ENCODE results near the gene PHYHIPL.
"Not testable (repeated sequence)": the region's sequence is repeated elsewhere in the genome, so short reads cannot be mapped to it uniquely, and the experiment has no call there.

PHYHIPL gene

DNA sequence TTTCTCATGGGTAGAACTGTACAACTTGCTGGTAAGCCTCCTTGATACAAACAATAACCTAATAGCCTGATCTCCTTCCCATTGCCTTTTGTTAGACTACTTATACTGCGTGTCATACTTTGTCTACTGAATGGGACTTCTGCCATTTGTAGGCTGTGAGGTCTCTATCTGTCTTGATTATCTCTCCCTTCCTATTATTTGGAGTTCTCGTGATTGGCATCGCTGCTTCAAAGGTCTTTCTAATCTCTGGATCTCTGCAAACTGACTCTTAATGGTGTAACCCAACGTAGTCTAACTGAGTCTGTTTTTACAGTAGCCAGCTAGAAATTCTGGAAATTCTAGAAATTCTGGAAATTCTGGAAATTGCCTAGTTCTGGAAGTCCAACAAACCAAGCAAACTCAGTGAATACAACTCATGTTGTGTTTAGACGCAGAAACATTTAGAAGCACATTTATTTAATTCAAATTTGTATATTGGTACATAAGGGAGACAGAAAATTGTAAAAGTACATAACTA lies 29.8 kb downstream of the PHYHIPL start:
- no peak for DNase-seq (ENCODE audit: low read depth)

DNA sequence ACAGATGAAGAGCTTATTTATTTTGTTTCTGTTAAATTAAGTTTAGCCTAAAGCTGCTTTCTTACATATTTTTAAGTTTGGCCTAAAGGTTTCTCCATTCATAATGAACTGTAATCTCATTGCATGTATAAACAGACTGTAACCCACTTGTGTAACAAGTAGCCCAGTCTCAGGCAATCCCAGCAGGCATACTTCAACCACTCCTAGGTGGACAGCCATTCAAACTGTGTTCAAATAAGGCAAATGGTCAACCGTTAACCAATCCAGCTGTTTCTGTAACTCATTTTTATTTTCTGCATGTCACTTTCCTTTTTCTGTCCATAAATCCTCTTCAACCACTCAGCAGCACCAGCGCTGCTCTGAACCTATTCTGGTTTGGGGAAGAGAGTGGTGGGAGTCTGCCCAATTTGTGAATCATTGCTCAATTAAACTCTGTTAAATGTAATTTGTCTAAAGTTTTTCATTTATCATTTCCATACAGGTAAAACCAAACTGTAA lies 35.9 kb downstream of the PHYHIPL start:
- no peak for DNase-seq (ENCODE audit: low read depth)

DNA sequence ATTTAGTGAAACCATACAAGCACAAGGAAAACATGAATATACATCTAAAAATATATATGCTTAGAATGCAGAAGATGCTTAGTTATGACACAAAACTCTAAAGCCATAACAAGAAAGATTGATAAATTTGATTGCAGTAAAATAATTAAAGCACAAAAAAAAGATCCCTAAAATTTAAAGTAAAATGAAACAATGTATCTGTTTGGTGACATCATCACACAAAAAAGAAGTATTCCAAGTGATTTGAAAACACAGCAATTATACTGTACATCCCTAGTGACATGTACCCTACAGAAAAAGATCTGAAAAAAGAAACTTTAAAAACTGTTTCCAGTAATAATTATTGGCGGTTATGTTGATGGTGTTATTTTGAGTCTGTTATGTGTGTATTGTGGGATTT lies 37.7 kb downstream of the PHYHIPL start:
- DNase-seq (ENCODE audit: low read depth): no peak

DNA sequence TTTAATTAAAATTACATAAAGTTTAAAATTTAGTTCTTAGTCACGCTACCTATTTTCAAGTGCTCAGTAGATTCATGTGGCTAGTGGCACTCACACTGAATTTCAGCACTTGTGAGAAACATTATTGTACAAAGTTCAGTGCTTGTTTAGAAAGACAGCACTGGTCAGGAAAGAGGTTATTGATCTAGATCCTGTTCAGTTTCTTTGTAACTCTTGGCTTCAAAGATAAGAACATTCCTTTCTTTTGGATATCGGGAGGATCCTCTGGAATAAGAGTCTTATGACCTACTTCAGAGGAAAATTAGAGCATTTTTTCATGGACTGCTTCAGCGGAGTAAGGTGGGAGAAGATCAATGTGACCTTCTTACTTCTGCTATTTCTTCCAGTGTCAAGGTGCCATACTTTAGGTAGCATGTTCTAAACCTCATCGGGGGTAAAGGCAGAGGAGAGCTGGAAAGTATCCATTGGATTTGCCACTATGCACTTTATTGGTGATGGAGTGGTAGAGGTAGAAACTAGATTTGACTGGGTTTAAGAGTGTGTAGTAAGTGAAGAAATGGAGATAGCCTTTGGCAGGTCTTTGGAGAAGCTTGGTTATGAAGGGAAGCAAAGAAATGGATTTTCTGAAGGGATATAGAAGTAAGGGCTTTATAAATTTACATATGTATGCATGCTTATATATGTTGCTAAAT lies 39.9 kb downstream of the PHYHIPL start:
- DNase-seq (ENCODE audit: low read depth): no peak

DNA sequence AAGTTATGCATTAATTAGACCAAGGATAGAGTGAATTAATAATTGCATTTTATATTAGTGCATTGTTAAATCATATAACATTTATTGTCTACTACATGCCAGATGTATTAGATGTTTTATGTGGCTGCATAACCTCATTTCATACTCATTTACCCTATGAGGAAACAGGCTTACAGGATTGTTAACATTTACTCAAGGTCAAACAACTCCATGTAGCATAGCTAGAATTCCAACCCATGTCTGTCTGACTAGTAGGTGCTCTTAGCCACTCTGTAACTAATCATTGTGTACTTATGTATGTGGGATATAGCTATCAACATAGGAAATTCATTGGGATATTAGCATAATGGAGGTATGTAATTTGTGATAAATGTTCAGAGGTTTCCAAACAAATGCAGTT lies 46.3 kb downstream of the PHYHIPL start:
- DNase-seq (ENCODE audit: low read depth): no peak

DNA sequence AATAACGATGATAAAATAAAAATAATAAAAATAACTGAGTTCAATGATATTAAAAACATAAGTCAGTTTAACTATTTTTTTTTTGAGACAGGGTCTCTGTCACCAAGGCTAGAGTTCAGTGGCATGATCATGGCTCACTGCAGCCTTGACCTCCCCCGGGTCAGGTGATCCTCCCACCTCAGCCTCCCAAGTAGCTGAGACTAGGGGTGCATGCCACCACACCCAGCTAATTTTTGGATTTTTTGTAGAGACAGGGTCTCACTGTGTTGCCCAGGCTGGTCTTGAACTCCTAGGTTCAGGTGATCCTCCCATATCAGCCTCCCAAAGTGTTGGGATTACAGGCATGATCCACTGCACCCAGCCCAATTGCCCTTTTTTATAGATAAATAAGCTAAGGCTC lies 47.2 kb downstream of the PHYHIPL start:
- not testable (repeated sequence) for DNase-seq (ENCODE audit: low read depth)

DNA sequence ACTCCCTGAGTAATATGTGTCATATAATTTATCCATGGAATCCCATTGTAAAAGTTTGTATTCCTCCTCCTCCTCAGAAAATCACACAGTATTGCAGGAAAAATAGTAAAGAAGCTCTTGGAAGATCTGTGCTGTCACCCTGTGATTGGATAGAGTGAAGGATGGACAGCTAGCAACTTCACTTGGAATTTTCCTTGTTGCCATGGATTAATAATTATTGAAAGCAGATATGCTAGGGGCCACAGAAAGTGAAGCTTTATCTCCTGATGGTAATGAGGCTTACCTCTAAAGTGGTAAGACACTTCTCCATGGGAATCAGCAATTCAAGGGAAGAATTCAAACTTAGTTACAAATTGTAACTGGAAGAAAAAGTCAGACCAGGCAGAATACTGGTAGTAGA lies 48.8 kb downstream of the PHYHIPL start:
- no peak for DNase-seq (ENCODE audit: low read depth)

DNA sequence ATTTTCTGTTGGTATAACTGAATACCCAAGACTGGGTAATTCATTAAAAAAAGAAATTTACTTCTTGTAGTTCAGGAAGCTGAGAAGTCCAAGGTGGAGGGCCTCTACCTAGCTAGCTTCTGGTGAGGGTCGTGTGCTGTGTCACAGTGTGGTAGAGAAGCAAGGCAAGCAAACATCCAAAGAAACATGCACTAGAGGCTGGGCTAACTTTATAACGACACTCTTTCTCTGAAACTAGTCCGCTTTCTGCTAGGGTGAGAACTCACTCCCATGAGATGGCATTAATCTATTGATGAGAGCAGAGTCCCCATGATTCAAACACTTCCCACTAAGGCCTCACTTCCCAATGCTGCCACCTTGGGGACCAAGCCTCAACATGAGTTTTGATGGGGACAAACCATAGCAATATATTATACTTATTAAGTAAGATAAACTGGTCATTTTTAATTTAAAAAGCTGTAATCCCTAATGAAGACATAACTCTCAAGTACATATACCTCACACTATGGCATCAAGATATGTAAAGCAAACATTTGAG lies 50.8 kb downstream of the PHYHIPL start:
- no peak for DNase-seq (ENCODE audit: low read depth)

DNA sequence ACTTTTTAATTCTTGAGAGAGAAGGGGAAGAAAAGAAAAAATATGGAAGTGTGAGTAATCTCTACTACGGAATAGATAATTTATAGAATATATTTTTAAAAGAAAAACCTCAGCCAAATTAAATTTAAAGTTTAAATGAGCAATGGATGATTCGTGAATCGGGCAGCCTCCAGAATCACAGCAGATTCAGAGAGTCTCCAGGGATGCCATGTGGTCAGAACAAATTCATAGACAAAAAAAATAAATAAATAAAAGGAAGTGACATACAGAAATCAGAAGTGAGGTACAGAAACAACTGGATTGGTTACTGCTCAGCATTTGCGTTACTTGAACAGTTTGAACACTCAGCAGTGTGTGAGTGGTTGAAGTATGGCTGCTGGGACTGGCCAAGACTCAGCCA lies 53.0 kb downstream of the PHYHIPL start:
- DNase-seq (ENCODE audit: low read depth): no peak

DNA sequence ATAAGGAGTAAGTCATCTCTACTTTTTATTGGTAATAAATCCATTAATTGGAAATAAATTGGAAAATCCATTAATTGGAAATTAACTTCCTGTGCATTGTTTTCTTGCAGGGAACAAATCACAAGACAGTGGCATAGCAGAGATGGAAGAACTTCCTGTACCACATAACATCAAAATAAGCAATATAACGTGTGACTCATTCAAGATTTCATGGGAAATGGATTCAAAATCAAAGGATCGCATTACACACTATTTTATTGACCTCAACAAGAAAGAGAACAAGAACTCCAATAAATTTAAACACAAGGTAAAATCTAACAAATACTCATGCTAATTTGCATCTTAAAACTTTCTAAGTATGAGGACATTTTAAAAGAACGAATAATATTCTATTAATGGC lies 57.8 kb downstream of the PHYHIPL start:
- no peak for DNase-seq (ENCODE audit: low read depth)

DNA sequence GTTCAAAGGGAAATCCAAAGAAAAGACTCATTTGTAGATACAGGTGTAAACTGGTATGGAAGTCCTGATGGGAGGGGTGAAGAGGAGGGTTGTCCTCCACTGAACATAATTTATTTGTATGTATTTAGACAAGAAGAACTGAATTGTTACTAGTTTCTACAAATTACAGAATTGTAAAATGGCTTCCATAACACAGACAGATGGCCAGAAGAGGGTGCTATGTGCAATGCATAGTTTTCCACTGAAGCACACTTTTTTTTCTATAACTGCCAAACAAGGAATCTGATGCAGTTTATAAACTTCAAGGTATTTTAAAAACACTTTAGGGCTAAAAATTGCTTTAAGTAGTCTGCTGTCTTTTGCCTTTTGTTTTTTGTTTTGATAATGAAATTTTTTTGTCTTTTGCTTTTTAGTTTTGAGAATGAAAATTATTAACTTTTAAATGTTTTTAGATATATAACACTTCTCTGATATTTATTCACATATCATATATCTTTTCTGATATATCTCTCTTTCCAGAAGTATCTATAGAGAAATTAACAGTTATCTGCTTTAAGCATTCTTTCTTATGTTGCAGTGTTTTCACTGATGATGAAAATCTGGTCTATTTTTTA lies 58.5 kb downstream of the PHYHIPL start:
- DNase-seq (ENCODE audit: low read depth): no peak

DNA sequence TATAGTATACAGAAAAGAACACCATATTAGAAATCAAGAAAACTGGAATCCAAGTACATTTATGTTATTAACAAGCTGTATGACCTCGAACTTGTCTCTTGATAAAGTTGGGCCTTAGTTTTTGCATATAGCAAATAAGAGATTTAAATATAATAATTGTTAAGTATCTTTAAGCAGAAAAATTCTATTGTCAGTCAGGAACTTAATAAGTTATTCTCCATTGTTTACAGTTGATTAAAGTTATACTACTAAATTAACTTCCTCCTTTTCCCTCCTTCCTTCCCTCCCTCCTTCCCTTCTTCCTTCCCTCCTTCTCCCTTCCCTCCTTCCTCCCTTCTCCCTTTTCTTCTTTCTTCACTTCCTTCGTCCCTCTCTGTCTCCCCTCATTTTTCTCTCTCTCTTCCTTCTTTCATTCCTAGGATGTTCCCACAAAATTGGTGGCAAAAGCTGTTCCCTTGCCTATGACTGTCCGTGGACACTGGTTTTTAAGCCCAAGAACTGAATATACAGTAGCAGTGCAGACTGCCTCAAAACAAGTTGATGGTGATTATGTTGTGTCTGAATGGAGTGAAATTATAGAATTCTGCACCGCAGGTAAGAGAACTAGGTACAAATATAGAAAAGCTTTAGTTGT lies 59.7 kb downstream of the PHYHIPL start:
- DNase-seq (ENCODE audit: low read depth): no peak

DNA sequence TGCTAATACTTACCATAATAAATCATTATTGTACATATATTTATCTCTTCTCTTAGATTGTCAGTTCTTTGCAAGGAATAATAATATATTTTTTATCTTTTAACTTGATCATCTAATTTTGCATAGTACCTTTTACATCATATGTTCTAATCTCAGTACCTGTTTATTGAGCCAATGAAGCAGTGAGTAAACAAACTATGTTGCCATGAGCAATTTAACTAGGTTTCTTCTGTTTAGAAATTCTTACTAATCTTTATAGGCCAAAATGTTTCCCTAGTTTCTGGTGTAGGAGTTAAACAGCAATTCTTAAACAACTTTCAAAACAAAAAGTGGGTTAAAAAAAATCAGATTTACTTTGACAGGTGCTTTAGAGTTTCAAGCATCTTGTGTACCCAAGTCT lies 61.3 kb downstream of the PHYHIPL start:
- DNase-seq (ENCODE audit: low read depth): no peak

DNA sequence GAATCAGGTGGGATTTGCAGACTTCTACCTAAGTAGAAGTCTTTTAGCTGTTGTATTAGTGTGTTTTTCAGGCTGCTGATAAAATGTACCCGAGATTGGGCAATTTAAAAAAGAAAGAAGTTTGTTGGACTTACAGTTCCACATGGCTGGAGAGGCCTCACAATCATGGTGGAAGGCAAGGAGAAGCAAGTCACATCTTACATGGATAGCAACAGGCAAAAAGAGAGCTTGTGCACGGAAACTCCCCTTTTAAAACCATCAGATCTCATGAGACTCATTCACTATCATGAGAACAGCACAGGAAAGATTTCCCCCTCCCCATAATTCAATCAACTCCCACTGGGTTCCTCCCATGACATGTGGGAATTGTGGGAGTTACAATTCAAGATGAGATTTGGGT lies 62.7 kb downstream of the PHYHIPL start:
- DNase-seq (ENCODE audit: low read depth): not testable (repeated sequence)

DNA sequence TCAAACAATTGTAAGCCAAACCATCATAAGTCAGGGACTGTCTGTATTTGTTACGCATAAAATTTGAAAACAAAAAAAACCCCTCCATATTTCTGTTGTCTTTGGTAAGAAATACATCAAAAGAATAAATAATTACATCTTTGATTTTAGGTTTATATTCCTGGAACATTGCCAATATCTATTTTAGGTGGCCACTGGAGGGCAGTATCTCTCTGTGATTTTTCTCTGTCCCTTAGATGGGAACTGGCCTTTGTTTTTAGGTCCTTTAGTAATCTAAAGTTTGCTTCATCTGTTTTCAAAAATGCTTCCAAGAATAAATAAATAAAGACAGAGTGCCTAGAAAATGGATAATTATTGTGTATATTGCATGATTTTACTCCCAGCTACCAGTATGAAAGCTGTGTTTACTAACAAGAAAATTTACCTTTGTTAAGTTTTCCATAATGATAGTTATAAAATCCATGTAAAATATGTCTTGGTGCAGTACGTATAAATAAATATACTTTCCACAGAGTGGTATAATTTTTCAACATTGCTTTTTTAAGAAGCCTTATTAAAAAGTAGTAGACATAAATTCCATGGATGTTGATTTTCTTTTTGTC lies 64.2 kb downstream of the PHYHIPL start:
- DNase-seq (ENCODE audit: low read depth): no peak

DNA sequence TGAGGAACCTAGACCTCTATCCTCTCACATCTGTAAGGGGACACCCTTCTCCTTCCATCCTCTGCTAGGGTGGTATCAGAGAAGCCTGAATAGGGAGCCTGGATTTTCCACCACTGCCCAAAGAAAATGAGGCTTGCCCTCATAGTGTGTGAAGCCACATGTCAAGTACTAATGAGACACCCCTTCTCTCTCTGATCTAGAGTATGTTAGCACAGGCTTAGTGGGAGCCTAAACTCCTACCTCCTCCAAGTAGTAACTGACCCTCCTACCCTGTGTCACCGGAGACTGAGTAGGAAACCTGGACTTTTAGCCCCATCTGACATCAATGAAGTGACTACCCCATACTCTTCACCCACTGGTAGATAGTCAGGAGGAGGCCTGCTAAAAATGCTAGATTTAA lies 65.6 kb downstream of the PHYHIPL start:
- no peak for DNase-seq (ENCODE audit: low read depth)

DNA sequence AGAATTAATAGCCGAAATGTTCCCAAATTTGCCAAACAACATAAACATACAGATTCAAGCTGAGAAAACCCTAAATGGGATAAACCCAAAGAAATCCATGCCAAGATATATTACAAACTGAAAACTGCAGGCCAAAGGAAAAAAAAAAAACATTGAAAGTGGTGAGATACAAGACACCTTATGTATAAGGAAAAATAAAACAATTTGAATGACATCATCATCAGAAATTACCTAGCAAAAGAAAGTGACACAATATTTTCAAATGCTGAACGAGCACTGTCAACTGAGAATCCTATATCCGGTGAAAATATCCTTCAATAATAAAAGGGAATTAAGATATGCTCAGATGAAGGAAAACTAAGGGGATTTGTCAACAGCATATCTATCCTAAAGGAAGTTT lies 66.5 kb downstream of the PHYHIPL start:
- no peak for DNase-seq (ENCODE audit: low read depth)

DNA sequence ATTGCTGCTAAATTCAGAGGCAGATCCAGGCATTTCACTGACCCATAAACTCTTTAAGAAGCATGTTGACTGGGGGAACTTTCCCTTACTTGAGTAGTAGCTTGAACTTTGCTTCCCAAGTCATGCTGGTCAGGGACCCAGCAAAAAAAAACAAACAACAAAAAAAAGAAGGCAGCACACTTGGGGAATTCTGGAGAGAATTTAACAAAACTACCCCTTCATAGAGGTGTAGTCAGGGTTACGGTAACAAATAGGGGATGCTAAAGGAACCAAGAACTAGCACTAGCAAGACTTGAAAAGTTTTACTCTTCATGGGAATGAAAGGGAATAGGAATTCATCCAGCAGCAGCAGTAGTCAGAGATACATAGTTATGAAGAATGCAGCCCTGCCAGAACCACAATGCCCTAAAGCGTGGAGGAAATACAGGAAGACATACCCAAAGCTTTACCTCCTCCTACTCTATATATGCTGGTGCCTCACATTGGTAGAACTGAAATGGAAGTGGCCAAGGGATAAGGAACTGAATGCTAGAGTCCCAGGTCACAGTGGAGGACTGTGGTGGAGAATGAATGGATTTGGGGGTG lies 67.3 kb downstream of the PHYHIPL start:
- DNase-seq (ENCODE audit: low read depth): no peak

DNA sequence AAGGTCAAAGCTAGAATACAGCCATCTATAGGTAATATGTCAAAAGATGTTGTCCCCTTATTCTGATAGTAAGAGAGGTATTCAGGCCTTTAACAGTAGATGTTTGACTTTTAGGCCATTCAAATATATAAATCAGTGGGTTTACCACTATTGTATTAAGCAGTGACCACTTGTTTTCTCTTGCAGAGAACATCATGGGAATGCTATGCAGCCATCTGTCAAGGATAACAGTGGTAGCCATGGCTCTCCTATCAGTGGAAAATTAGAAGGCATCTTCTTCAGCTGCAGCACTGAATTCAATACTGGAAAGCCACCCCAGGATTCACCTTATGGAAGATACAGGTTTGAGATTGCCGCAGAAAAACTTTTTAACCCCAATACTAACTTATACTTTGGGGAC lies 68.4 kb downstream of the PHYHIPL start:
- DNase-seq (ENCODE audit: low read depth): no peak

DNA sequence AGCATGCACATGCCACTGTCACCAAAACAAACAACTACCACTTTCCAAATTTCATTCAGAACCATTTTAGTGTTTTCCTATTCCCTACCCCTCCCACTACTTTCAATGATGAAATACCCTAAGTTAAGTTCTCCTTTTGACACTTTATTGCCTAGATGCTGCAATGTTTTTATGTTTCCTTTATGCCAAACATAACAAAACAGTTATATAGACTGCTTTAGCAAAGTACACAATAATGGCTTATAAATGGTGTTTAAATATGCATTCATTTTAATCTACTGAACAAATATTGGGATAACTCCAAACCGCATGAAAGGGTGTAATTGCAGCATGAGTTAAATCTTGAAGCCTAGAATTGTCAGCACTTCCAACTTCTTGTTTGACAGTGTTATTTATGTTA lies 69.2 kb downstream of the PHYHIPL start:
- no peak for DNase-seq (ENCODE audit: low read depth)

DNA sequence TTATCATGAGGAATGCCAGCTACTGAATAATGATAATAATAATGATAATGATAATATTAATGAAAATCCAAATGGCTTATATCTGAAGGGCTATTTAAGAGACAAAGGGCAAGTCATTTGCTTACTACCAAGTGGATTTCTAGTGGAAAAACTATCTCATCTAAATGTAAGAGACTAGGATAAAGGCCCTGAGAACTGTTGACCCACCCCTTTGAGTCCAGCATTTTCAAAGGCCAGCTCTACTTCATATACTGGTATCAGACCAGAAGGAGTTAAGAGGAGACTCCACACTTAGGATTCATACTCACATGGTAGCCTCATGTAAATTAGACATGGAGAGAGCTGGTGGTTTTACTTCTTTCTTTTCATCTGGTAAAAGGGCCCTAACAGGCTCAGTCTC lies 76.0 kb downstream of the PHYHIPL start:
- no peak for DNase-seq (ENCODE audit: low read depth)

DNA sequence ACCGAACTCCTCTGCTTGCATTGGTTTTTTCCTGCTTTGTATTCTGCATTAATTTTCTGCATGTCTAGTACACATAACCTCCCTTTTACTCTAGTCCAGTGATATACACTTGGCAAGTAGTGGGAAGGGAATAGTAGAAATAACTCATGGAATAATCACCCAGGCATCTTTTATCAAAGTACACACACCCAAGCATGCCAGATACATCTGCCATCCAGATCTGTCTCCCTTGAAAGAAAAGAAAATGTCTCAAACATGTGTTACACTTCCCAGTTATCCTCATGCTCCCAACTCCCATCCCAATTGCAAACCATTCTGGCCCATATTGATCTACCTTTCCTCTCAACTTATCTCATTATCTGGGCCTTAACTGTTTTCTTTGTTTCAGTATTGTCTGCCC lies 79.0 kb downstream of the PHYHIPL start:
- DNase-seq (ENCODE audit: low read depth): no peak

Data from T follicular helper cell (primary cell).